ENCODE results near the gene TMEM11.
"Not testable (repeated sequence)": the region's sequence is repeated elsewhere in the genome, so short reads cannot be mapped to it uniquely, and the experiment has no call there.

Gene TMEM11

DNA sequence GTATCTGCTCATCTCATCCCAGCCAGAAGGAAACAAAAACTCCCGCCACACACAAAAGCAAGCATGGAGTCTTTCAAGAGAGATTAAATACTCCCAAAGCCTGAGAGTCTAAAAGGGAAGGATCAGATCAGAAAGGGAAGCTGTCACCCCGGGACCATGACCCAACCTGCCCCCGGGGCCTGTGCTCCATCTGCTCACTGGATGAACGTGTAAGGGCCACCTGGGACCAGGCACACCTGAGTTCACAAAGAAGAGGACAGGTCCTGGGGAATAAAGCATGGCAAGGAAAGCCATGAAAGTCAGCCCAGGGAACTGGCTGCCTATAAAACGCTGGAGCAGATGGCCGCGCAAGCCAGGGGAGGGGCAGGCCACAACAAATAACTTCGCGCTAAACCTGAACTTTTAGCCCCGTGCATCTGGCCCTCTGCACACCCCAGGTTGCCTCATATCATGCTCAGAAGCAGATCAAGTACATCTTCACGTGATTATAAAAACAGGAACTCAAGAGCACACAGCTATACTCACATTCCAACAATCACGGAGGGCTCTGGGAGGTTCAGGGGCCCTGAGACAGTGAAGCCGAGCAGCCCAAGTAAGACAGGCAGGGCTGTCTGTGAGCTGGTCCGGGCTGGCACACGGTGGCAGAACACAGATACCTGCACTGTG lies 3.4 kb downstream of the TMEM11 start:
- no peak for DNase-seq

GRCh38 chr17:21209511-21210175 lies 4.3 kb downstream of the TMEM11 start:
- DNase-seq, result no peak

- no peak for DNase-seq
These were observed 5.6 kb downstream of the TMEM11 start for GRCh38 chr17:21208352-21208751.

DNA sequence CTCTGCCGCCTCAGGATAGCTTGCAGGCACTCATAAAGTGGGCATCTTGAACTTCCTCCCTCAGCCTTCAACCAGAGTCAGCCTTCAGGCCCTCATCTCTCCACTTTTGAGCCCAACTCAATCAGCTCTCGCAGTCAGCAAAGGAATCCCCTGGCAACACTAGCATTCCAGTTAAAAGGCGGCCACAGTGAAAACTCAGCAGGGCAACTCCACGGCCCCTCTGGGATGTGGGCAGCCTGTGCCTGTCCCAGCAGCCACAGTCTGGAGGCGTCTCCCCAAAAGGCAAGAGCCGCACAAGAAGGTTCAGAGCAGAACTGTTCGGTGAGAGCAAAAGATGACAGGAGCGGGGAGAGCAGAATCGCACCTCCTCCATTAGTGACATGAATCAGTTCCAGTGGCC lies 9.0 kb downstream of the TMEM11 start:
- no peak for DNase-seq

DNA sequence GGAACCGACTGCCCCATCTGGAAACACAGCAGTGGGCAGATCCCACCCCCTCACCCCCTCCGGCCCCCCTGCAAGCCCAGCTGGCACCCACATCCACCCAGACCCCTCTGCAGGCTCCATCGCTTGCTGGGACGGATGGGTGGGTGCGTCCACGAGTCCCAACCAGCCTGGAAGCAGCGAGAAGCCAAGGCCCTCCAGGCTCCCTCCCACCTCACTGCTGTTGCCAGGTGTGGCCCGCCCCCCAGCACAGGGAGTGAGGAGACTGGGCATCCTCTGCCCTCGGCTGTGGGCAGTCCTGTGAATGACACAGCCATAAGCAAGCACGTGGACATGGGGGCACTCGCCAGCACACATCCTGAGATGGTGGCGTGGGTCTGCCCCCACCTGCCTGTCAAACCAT lies 11.4 kb downstream of the TMEM11 start:
- no peak for DNase-seq

DNA sequence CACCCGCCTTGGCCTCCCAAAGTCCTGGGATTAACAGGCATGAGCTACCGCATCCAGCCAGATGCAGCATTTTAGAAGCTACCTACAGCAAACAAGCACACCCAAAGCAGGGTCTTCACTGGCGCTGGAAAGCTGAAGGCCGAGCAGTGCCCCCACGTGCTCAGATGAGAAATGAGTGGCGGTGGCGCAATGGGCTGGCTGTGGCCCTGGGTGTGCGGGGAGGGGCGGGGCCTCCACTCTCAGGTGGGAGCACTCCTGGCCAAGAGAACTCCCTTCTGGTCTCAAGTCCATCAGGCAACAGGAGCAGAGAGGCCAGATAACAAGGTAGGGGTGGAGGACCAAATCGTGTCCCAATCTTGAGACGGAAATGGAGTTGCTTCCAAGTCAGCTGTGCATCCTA lies 12.1 kb downstream of the TMEM11 start:
- DNase-seq, result no peak

- no peak for DNase-seq
These were observed 12.7 kb downstream of the TMEM11 start for GRCh38 chr17:21201298-21201595.

DNA sequence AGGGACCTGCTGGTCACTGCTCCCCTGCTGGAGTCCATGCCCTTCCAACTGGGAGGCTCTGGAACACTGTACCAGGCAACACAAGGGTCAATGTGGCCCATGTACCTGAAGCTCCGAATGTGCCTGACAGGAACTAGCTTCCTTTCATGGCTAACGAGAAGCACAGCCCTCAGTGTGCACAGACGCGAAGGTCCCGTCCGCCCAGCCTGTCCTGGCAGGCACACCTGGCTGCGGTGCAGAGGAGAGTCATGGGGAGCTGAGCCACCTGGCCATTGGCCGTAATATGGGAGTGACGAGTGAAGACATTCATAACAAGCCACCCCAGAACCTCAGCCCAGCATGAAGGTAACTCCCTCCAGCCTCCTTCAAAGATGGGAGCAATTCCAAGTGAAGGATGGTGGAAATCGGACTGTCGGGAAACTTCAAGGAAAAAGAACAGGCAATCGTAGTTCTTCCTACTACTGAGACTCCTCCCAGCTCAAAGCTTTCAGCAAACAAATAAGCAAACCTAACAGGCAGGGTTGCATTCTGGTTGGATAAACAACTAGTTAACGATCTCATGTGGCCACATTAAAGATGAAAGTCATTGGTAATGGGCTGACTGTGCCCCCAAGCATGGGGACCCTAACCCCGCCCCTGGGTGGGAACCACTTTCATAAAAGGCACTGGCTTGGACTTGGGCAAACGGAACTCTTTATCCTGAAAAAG lies 13.2 kb downstream of the TMEM11 start:
- no peak for DNase-seq

- no peak for DNase-seq
These were observed 14.1 kb downstream of the TMEM11 start for GRCh38 chr17:21199856-21200255.

DNA sequence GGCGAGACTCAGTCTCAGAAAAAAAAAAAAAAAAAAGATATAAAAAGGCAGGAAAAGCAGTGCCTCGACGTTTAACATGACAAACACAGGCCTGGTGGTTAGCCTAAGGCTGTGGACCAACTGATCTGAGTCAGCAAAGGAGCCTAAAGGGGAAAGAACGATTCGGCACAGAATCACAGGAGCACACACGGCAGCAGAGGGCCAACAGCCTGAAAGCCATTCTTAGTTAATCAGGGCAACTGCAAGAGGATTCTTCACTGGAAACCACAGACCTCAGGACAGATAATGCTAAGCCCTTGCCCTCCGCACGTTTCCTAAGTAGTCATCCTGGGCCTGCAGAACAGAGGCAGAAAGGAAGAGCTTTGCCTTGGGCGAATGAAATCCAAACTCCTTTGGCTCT lies 14.7 kb downstream of the TMEM11 start:
- no peak for DNase-seq

DNA sequence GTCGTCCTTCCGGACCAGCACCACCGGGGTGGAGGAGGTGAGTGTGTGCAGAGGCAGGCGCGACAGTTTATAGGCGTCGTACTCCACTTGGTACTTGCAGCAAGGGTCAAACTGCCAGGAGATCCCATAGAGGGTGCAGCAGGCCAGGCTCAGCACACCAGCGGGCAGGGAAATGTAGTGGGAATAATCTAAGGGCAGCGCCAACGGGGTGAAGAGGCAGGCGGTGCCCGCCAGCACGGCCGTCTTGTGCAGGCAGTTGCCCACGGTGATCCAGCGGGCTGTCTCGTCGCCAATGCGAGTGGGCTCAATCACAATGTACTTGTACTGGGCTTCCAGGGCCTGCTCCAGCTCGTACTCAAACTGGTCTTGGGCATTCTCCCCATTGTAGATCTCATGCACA lies 15.6 kb downstream of the TMEM11 start:
- no peak for DNase-seq

GRCh38 chr17:21196126-21196525 lies 17.8 kb downstream of the TMEM11 start:
- DNase-seq, result no peak

DNA sequence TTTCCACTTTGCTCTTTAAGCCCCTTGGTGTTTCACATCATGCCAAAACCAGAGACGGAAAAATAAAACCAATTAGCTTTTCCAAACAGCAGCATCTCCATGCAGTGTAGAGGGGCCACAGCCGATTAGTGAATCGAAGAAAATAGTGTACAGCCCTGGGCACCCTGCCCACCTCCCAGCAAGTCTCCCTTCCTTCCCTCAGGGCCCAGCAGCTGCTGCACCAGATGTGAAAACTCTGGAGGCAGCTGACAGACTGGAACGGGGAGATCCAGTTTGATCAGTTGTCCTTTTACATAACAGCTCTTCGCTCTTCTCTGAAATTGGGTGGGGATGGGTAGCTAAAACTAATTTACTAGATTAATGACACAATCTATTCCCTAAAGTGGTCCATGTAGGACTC lies 19.3 kb downstream of the TMEM11 start:
- DNase-seq, result no peak

- DNase-seq, result no peak
These were observed 19.7 kb downstream of the TMEM11 start for GRCh38 chr17:21194226-21194625.

DNA sequence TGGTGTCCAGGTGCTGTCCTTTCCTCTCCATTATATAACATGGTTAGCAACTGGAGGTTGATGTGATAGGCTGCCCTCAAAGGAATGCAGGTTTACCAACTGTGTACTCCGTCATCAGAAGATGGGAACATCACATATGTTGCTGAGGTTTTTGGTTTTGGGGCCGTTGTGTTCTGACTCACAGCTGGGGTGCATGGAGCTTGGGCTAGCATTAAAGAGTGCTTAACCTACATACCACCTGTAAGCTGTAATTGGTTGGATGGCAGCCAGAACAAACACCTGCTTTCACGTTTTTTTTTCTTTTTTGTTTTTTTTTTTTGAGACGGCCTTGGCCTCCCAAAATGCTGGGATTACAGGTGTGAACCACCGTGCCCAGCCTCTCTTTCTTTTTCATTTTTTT lies 20.9 kb downstream of the TMEM11 start:
- DNase-seq, result no peak

DNA sequence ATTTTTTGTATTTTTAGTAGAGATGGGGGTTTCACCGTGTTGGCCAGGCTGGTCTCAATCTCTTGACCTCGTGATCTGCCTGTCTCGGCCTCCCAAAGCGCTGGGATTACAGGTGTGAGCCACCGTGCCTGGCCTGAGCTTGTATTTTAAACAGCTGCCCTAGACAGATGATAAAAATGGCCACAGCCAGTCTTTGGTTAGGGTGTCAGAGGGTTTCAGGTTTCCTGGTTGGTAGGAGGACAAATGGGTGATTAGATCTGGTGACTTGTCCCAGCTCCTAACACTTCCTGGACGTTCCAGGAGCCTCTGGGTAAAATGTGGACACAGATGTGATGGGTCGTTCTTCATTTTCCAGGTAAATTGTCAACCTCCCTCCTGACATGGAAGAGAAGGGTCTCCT lies 21.5 kb downstream of the TMEM11 start:
- not testable (repeated sequence) for DNase-seq

DNA sequence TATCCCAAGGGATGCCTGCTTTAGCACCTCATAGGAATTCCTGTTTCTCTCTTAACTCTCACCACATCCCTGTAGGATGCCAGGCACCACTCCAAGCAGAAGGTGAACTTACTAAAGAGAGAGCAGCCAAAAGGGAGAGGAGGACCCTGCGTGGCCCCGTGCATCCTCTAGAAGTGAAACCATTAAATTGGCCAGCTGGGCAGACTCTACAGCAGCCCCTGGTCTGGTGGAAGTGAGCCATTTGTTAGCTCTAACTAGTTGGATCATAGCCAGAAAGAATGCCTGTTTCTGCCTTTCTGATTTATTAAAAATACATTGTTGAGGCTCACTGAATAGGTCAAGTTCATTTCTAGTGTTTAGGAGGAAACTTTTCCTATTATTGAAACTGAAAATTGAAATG lies 22.3 kb downstream of the TMEM11 start:
- DNase-seq, result no peak

- DNase-seq, result no peak
These were observed 23.9 kb downstream of the TMEM11 start for GRCh38 chr17:21190078-21190477.

- no peak for DNase-seq
These were observed 24.6 kb downstream of the TMEM11 start for GRCh38 chr17:21189361-21189760.

DNA sequence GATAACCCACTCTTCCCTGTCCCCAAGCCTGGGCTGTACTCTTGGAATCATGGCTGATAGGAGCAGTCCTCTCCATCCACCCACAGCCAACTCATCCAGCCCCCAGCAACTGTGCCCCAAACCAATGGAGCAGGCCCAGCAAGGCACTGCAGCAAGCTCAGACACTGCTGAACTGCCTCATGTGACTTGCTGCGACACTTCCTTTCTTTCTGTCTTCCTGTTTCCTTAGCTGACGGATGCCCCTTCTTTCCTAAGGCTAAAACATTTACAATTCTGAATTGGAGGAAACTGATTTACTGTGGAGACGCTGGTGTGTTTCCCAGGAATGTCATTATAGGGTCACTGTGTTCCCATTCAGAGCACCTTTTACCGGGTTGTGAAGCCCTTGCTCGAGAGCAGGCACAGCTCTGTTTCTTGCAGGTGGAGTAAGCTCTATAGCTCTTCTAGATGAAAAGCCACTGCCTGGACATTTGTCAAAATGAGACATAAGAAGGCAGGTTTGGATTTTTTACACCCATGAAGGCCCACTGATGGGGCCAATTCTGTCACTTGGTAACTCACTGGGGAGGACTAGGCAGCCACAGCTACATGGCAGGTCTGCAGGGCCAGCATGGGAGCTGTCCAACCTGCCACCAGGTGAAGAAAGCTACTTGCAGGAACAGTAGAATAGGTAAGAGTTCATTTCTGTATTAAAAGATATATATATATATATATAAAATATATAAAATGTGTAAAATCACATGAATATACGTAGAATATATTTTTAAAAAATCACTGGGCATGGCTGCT lies 27.4 kb downstream of the TMEM11 start:
- no peak for DNase-seq

GRCh38 chr17:21185061-21185460 lies 28.9 kb downstream of the TMEM11 start:
- no peak for DNase-seq

DNA sequence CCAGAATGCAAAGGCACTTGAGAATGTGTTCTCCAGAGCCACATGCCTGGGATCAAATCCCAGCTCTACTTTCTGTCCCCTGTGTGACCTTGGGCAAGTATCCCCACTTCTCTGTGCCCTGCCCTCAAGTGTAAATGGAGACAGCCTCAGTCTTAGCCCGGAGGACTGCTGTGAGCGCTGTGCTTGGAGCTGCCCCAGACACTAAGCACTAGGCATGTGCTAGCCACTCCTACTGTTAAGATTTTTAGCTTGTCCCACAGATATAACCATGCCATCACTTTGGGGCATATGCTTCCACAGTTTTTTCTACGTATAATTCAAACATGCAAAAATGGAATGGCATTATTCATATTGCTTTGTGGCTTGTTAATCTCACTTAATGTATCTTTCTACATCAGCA lies 29.4 kb downstream of the TMEM11 start:
- no peak for DNase-seq

DNA sequence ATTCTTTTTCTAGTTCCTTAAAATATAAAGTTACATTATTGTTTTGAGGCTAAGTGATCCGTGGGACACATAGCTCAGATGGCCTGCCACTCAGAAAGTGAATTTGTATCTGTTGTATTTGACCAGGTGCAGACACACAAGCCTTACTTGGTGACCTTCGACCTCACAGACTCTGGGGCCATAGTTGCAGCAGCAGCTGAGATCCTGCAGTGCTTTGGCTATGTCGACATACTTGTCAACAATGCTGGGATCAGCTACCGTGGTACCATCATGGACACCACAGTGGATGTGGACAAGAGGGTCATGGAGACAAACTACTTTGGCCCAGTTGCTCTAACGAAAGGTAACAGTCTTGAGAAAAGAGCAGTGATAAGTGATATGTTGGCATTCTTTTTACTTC lies 30.5 kb downstream of the TMEM11 start:
- no peak for DNase-seq
